Cortex of kidney (tissue), 1 donor: Measurements from ENCODE around the gene SUSD3.
"Not testable (repeated sequence)": the region's sequence is repeated elsewhere in the genome, so short reads cannot be mapped to it uniquely, and the experiment has no call there.

Source experiments
- DNase-seq: peaks from one replicate; lab custom pipeline; 2025; lab: John Stamatoyannopoulos, UW

The SUSD3 gene

GRCh38 chr9:93058355-93059010 is at the start of gene SUSD3:
Gene SUSD3 (plus strand): TSS chr9:93058701. CDS start chr9:93058743, 42 bp downstream.
- DNase-seq, result peak; percentile 12

GRCh38 chr9:93009337-93010015 is 49.0 kb upstream of the SUSD3 start:
- DNase-seq, result no peak

DNA sequence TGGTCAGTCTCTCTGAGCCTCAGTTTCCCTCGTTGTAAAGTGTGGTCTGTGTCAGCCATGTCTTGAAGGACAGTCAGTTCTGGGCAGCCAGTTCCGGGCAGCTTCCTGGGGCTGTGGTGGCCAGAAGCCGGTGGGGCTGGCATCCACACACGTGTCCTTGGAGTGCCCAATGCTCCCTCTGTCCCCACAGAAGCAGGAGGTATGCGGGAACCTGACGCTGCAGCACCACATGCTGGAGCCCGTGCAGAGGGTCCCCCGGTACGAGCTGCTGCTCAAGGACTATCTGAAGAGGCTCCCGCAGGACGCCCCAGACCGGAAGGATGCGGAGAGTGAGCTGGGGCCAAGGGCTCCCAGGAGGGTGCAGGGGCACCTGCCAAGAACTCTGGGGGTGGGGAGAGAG is 48.4 kb upstream of the SUSD3 start:
- DNase-seq, result no peak

- no peak for DNase-seq
Measured at GRCh38 chr9:93010704-93011103, 47.8 kb upstream of the SUSD3 start.

GRCh38 chr9:93011114-93011513 is 47.4 kb upstream of the SUSD3 start:
- DNase-seq, result no peak

DNA sequence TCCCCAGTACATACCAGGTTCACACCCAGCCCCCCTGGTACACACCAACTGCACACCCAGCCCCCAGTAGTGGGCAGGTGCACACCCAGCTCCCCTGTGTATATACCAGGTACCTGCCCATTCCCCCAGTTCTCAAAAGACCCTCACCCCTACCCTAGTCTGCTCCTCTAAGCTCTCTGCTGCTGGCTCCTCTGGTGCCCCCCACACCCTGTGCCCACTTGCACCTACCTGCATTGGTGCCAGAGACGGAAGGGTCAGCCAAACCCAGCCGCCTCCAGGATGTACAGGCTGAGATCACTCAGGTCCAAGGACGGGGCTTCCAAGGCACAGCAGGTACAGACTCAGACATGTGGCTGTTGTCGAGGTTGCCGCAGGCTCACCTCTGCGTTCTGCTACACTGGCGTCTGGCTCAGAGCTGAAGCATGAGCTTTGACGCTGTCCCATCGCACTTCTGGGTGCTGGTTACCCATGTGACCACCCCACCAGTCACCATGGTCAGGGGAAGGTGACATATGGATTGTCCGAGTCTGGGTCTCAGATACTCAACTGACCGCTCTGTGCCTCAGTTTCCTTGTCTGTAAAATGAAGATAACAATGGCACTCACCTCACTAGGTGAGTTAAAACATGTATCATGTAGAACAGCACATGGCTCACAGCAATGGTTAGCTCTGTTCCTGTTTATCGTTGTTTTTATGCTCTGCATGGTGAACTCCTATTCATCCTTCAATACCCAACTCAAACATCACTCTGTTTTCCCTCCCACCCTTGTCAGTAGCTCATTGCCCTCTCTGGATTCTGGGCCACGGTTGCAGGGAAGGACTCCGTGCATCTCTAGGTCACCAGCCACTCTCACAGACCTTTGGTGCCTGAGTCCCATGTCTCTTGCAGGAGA is 45.3 kb upstream of the SUSD3 start:
- no peak for DNase-seq

GRCh38 chr9:93013856-93014582 is 44.5 kb upstream of the SUSD3 start:
- no peak for DNase-seq

GRCh38 chr9:93015190-93015589 is 43.3 kb upstream of the SUSD3 start:
- DNase-seq, result not testable (repeated sequence)

- DNase-seq, result no peak
Measured at GRCh38 chr9:93017621-93018020, 40.9 kb upstream of the SUSD3 start.

DNA sequence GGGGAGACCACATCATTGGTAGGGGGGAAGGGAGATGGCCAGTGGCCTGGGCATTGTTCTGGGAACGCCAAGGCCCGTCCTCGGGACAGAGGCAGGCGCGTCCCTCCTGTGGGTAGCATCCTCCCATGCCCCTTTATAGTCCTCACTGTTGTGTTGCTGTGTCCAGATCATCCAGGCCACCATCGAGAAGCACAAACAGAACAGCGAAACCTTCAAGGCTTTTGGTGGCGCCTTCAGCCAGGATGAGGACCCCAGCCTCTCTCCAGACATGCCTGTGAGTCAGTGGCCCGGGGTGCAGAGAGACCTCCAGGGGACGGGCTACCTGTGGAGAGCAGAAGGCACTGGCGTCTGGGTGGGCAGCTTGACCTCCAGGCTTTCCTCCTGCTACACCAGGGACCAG is 38.4 kb upstream of the SUSD3 start:
- DNase-seq, result no peak

DNA sequence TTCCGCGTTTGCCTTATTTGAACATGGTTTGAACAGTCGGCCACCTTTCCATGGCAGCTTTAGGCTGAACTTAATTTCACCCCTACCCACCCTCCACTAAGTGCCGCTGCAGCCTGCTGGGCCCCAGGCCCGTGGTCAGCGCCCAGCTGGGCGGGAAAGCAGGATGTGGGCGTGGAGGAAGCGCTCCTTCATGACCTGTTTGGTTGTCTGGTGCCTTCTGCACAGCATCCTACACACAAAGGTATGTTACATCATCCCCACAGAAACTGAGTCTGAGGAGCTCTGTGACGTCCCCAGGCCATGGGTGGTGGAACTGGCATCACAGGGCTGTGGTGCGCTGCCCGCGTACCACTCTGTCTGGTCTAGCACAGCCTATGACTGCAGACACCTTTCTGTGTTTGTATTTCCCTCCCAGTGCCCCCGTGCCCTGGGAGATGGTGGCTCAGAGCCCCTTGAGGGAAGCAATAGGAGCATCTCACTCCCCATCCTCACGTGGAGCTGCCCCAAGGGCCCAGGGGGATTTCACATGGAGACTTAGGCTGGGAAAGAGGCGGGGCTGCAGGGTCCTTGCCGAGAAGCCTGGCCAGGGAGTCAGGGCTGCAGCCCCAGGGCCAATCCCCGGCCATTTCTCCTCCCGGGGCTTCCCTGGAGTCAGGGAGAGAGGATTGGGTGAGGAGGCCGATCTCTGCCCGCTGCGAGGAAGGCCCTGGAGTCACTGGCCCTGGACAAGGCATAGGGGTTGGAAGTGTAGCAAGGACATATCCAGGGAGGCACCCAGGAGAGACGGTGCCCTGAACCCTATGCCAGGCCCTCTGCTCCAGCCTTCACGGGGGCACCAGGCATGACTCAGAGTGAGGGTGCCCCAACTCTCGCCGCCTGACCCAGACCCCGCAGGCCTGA is 37.5 kb upstream of the SUSD3 start:
- no peak for DNase-seq

GRCh38 chr9:93022066-93022465 is 36.4 kb upstream of the SUSD3 start:
- no peak for DNase-seq

GRCh38 chr9:93022721-93023520 is 35.6 kb upstream of the SUSD3 start:
- no peak for DNase-seq

DNA sequence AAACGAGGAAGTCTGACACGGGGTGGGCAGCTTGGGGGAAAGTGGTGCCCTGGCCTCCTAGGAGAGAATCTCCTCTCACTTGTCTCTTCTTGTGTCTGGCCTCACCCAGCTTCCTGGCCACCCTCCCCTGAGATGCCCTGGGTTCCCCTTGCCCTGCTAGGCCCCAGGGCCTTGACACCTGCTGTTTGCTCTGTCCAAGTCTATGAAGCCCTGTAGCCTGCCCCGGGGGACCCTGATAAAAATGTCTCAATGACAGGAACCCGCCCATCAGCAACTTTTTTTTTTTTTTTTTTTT is 35.0 kb upstream of the SUSD3 start:
- no peak for DNase-seq

- DNase-seq, result no peak
Measured at GRCh38 chr9:93024646-93024910, 33.9 kb upstream of the SUSD3 start.

GRCh38 chr9:93024986-93025630 is 33.4 kb upstream of the SUSD3 start:
- no peak for DNase-seq

GRCh38 chr9:93025736-93026135 is 32.8 kb upstream of the SUSD3 start:
- DNase-seq, result no peak

DNA sequence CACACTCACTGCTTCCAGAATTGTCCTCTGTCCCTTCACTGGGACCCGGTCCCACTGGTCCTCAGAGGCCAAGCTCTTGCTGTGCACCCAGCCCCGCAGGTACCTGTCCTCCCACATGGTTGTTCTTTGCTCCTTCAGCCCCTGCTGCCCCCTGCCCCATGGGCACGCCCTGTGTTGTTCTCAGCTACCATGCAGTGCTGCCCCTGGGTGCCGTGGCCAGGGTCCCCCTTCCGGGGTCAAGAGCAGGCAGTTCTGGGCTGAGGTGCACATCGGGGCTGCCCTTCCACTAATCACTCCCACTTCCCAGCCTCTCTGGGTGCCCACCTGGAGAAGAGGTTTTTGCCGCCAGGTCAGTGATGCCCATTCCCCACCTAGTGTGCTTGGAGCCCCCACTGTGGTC is 31.9 kb upstream of the SUSD3 start:
- DNase-seq, result no peak

DNA sequence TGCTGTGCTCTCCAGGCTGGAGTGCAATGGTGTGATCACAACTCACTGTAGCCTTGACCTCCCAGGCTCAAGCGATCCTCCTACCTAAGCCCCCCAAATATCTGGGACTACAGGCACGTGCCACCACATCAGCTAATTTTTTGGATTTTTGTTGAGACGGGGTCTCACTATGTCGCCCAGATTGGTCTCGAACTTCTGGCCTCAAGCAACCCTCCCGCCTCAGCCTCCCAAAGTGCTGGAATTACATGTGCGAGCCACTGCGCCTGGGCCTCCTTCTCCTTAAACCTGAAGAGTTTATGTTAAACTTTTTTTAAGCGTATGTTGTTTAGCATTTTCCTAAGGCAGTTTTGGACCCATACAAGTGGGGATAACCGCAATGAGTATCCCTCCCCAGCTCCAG is 30.8 kb upstream of the SUSD3 start:
- no peak for DNase-seq

DNA sequence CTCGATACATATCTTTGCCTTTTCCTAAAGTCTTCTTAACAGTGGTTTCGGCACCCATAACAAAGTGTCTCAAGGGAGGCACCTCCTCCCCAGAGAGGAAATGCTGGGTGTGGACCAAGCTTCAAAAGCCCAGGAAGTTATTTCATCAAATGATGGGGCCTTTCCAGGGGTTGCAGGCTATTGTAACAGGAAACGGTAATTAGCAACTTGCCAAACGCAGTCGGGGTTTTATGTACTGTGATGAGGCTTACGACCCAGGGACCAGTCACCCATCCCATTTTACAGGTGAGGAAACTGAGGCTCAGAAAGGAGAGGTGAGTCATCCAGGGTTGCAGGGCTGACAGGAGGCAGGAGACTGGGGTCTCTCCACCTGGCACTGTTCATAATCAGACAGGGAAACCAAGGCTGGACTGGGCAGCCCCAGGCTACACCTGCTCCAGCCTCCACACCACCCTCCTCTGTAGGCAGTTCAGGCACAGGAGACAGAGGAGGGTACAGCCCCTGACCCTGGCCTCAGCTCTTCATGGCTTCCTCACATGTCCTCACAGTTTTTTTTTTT is 30.0 kb upstream of the SUSD3 start:
- DNase-seq, result no peak
